Measurements from ENCODE around the gene UNC45A. TPM values are rescaled to one million over a fixed set of nuclear protein-coding genes. Genes with fewer than 3 reads are reported as not detected.
"Not testable (repeated sequence)": the region's sequence is repeated elsewhere in the genome, so short reads cannot be mapped to it uniquely, and the experiment has no call there.

The UNC45A gene
- total RNA-seq (2014; rRNA removed; shearing (Covaris generic)), result 55.6 and 66.8 TPM in 2 replicates
- 32.1 and 33.5 TPM in 2 replicates for polyA plus RNA-seq (2015; cell fraction: cytosol; rRNA removed)
- 84.8 and 96.6 TPM in 2 replicates for polyA plus RNA-seq (2015; cell fraction: nucleus; rRNA removed)

DNA sequence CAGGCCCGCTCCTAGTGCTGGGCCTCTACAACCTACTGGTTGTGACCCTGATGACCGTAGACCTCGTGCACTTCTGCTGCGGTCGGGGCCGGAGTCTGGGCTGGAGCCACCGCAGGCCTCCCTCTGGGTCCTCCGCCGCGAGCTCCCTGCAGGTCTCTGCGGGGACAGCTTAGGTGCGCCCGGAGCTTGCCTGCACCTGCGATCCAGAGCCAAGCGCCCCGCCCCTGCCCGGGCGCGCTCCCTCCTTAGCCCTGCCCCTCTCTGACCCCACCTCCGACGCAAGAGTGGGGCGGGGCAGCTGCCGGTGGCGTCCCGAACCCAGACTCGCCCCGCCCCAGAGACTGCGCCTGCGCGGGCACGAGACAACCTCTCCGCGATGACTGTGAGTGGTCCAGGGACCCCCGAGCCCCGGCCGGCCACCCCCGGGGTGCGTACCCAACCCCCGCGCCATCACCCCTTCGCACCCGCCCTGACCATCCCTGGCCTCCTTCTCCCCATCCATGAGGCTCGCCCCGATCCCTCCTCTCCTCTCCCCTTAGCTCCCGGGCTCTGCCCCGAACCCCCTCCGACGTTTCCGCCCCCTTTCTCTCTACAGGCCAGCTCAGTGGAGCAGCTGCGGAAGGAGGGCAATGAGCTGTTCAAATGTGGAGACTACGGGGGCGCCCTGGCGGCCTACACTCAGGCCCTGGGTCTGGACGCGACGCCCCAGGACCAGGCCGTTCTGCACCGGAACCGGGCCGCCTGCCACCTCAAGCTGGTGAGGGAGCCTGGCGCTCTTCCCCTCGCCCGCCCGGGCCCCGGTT lies at the start of gene UNC45A:
Gene UNC45A, plus strand, starts transcription at position 337 of the 803 bp plus-strand sequence. Its CDS starts 40 bp downstream, at position 377.
- peak; percentile 82 for DNase-seq (ENCODE audit: low read depth)

GRCh38 chr15:90885432-90886290 lies 49.4 kb upstream of the UNC45A start:
- peak; percentile 58 for DNase-seq (ENCODE audit: low read depth)

- no peak for DNase-seq (ENCODE audit: low read depth)
Observed at GRCh38 chr15:90886291-90886614, 48.8 kb upstream of the UNC45A start.

DNA sequence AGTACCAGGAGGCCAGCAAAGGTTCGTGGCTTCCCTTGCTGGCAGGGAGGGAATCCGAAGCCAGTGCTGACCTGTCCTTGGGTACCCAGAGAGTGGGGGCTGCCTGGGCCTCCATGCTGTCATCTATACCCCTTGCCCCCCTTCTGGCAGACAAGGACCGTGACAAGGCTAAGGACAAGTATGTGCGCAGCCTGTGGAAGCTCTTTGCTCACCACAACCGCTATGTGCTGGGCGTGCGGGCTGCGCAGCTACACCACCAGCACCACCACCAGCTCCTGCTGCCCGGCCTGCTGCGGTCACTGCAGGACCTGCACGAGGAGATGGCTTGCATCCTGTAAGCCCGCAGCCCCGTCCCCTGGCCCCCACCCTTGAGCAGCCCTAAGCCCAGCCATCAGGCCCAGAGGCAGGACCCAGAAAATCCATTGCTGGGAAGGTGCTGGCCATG lies 48.0 kb upstream of the UNC45A start:
- no peak for DNase-seq (ENCODE audit: low read depth)

DNA sequence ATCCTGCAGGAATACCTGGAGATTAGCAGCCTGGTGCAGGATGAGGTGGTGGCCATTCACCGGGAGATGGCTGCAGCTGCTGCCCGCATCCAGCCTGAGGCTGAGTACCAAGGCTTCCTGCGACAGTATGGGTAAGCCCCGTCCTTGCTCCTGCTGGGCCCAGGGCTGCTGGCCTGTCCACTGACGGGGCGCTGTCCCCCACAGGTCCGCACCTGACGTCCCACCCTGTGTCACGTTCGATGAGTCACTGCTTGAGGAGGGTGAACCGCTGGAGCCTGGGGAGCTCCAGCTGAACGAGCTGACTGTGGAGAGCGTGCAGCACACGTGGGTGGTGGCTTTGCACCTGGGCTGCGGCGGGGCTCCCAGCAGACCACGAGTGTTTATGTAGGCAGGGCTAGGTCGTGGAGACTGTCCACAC lies 45.8 kb upstream of the UNC45A start:
- no peak for DNase-seq (ENCODE audit: low read depth)

DNA sequence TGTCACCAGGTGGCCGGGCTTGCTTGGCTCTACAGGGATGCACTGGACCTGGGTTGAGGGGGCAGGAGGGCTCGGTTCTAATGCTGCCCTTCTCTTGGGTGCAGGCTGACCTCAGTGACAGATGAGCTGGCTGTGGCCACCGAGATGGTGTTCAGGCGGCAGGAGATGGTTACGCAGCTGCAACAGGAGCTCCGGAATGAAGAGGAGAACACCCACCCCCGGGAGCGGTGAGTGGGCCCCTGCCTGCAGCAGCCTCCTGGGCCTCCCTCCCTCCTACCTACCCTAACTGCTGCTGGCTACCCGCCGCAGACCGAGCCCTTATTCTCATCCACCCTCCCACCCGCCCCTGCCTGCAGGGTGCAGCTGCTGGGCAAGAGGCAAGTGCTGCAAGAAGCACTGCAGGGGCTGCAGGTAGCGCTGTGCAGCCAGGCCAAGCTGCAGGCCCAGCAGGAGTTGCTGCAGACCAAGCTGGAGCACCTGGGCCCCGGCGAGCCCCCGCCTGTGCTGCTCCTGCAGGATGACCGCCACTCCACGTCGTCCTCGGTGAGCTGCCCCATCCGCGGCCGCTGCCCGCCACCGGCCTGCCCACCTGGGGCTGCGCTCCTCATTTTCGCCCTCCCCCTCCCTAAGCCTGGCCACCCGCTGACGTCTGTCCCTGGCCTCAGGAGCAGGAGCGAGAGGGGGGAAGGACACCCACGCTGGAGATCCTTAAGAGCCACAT lies 45.2 kb upstream of the UNC45A start:
- no peak for DNase-seq (ENCODE audit: low read depth)

DNA sequence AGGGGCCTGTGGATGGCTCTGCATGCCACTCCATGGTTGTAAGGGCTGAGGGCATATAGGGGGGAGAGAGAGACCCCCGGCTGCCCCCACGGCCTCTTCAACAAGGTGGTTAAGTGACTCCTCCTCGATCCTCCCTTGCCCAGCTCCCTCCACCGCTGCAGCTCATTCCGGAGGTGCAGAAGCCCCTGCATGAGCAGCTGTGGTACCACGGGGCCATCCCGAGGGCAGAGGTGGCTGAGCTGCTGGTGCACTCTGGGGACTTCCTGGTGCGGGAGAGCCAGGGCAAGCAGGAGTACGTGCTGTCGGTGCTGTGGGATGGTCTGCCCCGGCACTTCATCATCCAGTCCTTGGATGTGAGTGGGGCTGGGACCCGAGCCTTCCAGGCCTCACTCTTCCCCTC lies 44.2 kb upstream of the UNC45A start:
- no peak for DNase-seq (ENCODE audit: low read depth)

DNA sequence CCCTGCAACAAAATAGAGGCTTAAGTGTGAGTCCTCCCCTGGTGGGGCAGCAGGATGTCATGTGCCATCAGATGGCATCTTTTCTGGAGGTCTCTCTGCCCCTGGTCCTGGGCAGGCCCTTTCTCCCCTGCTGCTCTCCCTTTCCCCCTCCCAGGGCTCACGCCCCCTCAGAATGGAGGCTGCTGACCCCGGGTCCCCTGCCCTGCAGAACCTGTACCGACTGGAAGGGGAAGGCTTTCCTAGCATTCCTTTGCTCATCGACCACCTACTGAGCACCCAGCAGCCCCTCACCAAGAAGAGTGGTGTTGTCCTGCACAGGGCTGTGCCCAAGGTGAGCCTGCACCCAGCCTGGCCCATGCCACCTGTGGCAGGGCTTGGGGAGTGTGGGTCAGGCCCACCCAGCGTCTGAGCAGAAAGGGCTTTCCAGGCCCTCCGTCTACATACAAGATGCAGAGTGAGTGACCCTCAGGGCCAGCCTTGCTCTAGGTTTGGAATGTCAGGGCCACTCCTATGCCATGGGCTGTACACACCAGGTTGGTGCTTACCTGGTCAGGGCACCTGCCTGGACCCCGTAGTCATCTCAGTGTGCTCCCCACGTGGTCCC lies 43.6 kb upstream of the UNC45A start:
- DNase-seq (ENCODE audit: low read depth), result no peak

- no peak for DNase-seq (ENCODE audit: low read depth)
Observed at GRCh38 chr15:90892023-90892422, 43.1 kb upstream of the UNC45A start.

GRCh38 chr15:90892498-90893174 lies 42.4 kb upstream of the UNC45A start:
- no peak for DNase-seq (ENCODE audit: low read depth)

- DNase-seq (ENCODE audit: low read depth), result peak; percentile 32
Observed at GRCh38 chr15:90893175-90894090, 41.7 kb upstream of the UNC45A start.

- no peak for DNase-seq (ENCODE audit: low read depth)
Observed at GRCh38 chr15:90895571-90896117, 39.4 kb upstream of the UNC45A start.

GRCh38 chr15:90897131-90897655 lies 37.9 kb upstream of the UNC45A start:
- DNase-seq (ENCODE audit: low read depth), result not testable (repeated sequence)

- DNase-seq (ENCODE audit: low read depth), result no peak
Observed at GRCh38 chr15:90901175-90902039, 33.7 kb upstream of the UNC45A start.

- DNase-seq (ENCODE audit: low read depth), result peak; percentile 75
Observed at GRCh38 chr15:90902040-90902839, 32.8 kb upstream of the UNC45A start.

GRCh38 chr15:90902840-90903732 lies 32.0 kb upstream of the UNC45A start, which contains the start of gene MAN2A2:
MAN2A2 (plus strand) TSS chr15:90903302; CDS start chr15:90904208, 906 bp downstream.
- DNase-seq (ENCODE audit: low read depth), result peak; percentile 31
